Calu3 (cell line): ENCODE measurements around the gene PRSS56. TPM values are rescaled to one million over a fixed set of nuclear protein-coding genes. Genes with fewer than 3 reads are reported as not detected.

Experiments used
- BruUV-seq: library from RNA; stranded (reverse); fragments of 400-500 nt; replicated peaks from 2 replicates; lab custom pipeline; 2021; lab: Mats Ljungman, UMichigan
- CTCF ChIA-PET: fragments of 300-600 bp; sonication (Branson Sonifier 250); formaldehyde crosslinking; loops from one replicate; lab custom pipeline; 2022; ENCODE audit warnings: antibody characterized with exemption; lab: Charles Lee
- DNase-seq: peaks from one replicate; pipeline ENCODE4 v3.0.0; 2022
- H3K27ac Mint-ChIP-seq: one replicate; pipeline ENCODE4 v1.8.0; 2022; ENCODE audit warnings: mixed read lengths; ENCODE audit not compliant: unreplicated experiment
- H3K27me3 Mint-ChIP-seq: one replicate; pipeline ENCODE4 v1.8.0; 2022; ENCODE audit warnings: mixed read lengths; ENCODE audit not compliant: unreplicated experiment
- H3K36me3 Mint-ChIP-seq: one replicate; pipeline ENCODE4 v1.8.0; 2022; ENCODE audit warnings: mild to moderate bottlenecking, moderate library complexity, mixed read lengths; ENCODE audit not compliant: insufficient read depth, unreplicated experiment
- H3K4me1 Mint-ChIP-seq: one replicate; pipeline ENCODE4 v1.8.0; 2022; ENCODE audit warnings: mild to moderate bottlenecking, low read depth, mixed read lengths; ENCODE audit not compliant: unreplicated experiment
- H3K4me3 Mint-ChIP-seq: one replicate; pipeline ENCODE4 v1.8.0; 2022; ENCODE audit warnings: mild to moderate bottlenecking, low read depth, moderate library complexity, mixed read lengths; ENCODE audit not compliant: unreplicated experiment
- H3K9me3 Mint-ChIP-seq: one replicate; pipeline ENCODE4 v1.8.0; 2022; ENCODE audit warnings: low read depth, mixed read lengths; ENCODE audit not compliant: unreplicated experiment
- intact Hi-C: fragments of 100-400 bp; cut with micrococcal nuclease; formaldehyde crosslinking; loops from one replicate; pipeline ENCODE4 v1.10.0; 2022; ENCODE audit not compliant: unreplicated experiment
- total RNA-seq: library from RNA; stranded (reverse); gene quantifications from 2 replicates; pipeline ENCODE4 v1.2.3, GENCODE V29; 2022
- TF ChIP-seq, protein P1 (sequence below): fragments of 200-600 bp; IDR thresholded peaks from one replicate; pipeline ENCODE4 v1.8.0; 2022; ENCODE audit warnings: antibody characterized with exemption; ENCODE audit not compliant: unreplicated experiment

The PRSS56 gene
- total RNA-seq, 1 experiment from 2014 or later = not detected

DNA sequence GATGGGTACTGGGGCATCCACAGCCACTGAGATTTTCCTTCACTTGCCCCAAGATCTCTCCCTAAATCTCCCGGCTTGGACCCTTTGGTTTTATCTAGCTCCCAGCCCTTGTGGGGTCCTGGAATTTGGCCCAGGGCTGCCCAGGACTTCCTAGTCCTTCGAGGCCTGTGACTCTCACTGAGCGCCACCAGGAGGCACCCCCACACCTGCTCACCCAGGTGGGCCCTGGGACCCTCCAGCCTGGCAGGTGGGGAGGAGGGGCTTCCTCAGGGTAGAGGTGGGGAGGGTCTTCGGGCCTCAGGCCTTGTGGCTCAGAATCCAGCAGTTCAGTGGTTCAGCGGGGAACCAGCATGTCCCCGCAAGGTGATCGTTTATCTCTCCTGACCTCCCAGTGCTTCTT, 11.9 kb upstream of the PRSS56 start:
- no peak overlapping the region for H3K4me3 Mint-ChIP-seq
- no peak overlapping the region for H3K27ac Mint-ChIP-seq
- H3K9me3 Mint-ChIP-seq = no peaks in the 10 kb centered on the region
- no peaks in the 10 kb centered on the region for H3K4me1 Mint-ChIP-seq
- DNase-seq = no peak
- TF ChIP-seq, protein P1, sequence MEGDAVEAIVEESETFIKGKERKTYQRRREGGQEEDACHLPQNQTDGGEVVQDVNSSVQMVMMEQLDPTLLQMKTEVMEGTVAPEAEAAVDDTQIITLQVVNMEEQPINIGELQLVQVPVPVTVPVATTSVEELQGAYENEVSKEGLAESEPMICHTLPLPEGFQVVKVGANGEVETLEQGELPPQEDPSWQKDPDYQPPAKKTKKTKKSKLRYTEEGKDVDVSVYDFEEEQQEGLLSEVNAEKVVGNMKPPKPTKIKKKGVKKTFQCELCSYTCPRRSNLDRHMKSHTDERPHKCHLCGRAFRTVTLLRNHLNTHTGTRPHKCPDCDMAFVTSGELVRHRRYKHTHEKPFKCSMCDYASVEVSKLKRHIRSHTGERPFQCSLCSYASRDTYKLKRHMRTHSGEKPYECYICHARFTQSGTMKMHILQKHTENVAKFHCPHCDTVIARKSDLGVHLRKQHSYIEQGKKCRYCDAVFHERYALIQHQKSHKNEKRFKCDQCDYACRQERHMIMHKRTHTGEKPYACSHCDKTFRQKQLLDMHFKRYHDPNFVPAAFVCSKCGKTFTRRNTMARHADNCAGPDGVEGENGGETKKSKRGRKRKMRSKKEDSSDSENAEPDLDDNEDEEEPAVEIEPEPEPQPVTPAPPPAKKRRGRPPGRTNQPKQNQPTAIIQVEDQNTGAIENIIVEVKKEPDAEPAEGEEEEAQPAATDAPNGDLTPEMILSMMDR = no peak
- intact Hi-C loops = no loop called here
- peaks cover 93% of the 10 kb centered on the region for H3K27me3 Mint-ChIP-seq
- no peaks in the 10 kb centered on the region for H3K36me3 Mint-ChIP-seq
- BruUV-seq = no TSS peak
- CTCF ChIA-PET = no interaction called here

DNA sequence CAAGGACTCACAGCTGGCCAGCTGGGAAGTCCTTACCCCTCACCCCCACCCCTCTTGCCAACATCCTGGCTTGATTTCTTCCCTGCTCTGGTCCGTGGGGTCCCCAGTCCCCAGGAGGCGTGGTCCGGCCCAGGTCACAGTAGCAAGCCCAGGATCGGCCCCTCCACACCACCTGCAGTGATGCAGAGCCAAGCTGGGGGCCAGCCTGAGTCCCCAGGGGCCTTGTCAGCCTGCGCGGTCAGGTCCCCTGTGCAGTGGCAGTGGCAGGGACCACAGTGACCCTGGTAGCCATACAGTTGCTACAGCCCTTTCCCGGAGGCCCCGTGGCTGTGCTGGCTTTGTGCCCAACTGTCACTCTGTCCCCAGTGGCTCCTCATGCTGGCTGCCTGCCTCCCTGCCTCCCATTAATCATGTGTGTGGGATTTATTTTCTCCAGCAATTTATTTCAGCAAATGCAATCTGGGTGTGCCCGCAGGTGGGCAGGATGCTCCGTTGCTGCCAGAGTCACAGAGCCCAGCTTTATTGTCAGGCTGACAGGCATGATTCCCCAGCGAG, 8.8 kb upstream of the PRSS56 start:
- Mint-ChIP-seq H3K36me3 (no peaks in the 10 kb centered on the region), H3K9me3 (no peaks in the 10 kb centered on the region), H3K27ac (no peak overlapping the region), H3K27me3 (peaks cover 90% of the 10 kb centered on the region), H3K4me1 (no peaks in the 10 kb centered on the region), H3K4me3 (no peak overlapping the region)
- no peak for DNase-seq
- intact Hi-C loops = no loop called here
- BruUV-seq = no TSS peak
- TF ChIP-seq, protein P1 = no peak
- CTCF ChIA-PET = no interaction called here

DNA sequence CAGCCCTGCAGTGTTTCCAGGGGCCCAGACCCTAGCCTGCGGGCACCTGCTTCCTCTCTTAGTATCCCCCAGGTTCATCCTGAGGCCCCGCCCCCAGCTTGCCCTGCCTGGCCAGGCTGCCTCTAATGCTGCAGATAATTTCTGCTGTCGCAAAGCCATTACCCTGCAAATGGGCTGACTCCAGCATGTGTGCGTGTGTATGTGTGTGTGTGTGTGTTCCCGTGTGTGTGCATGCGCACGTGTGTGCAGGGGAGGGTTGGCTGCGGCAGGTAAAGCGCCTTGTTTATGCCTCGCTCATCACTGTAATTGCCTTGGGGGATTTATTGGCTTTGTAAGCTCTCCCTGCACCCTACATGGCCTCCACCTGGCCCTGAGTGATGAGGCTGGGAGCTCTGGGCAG, 7.6 kb upstream of the PRSS56 start:
- intact Hi-C loops = no loop called here
- CTCF ChIA-PET = no interaction called here
- Mint-ChIP-seq H3K27ac (no peak overlapping the region), H3K4me3 (no peak overlapping the region), H3K4me1 (no peaks in the 10 kb centered on the region), H3K36me3 (no peaks in the 10 kb centered on the region), H3K9me3 (no peaks in the 10 kb centered on the region), H3K27me3 (peaks cover 90% of the 10 kb centered on the region)
- TF ChIP-seq, protein P1 = no peak
- DNase-seq = no peak
- no TSS peak for BruUV-seq

DNA sequence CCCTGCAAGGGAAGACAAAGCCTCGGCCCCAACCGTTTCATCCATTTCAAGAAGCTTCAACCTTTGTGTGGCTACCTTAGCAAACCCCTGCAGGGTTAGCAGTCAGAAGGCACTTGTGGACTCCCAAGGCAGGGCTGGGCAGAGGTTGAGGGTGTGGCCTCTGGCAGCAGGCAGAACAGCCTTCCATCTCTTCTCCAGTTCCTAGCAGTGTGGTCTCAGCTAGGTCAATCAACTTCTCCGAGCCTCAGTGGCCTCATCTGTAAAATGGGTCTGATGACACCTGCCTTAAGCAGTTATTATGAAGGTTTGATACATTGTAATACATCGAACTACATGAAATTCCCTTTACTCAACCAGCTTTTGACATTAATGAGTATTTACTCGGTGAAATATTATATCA, 6.8 kb upstream of the PRSS56 start:
- Mint-ChIP-seq H3K27me3 (peaks cover 90% of the 10 kb centered on the region), H3K9me3 (no peaks in the 10 kb centered on the region), H3K4me1 (no peaks in the 10 kb centered on the region), H3K4me3 (no peak overlapping the region), H3K27ac (no peak overlapping the region), H3K36me3 (no peaks in the 10 kb centered on the region)
- intact Hi-C loops = no loop called here
- CTCF ChIA-PET = no interaction called here
- TF ChIP-seq, protein P1 = no peak
- no peak for DNase-seq
- BruUV-seq = no TSS peak
